Calu3 (cell line): ENCODE data around the gene ADAMTS9. TPM values are rescaled to one million over a fixed set of nuclear protein-coding genes. Genes with fewer than 3 reads are reported as not detected.

Experiments used
- BruUV-seq: library from RNA; stranded (reverse); fragments of 400-500 nt; replicated peaks from 2 replicates; lab custom pipeline; 2021; lab: Mats Ljungman, UMichigan
- CTCF ChIA-PET: fragments of 300-600 bp; sonication (Branson Sonifier 250); formaldehyde crosslinking; loops from one replicate; lab custom pipeline; 2022; ENCODE audit warnings: antibody characterized with exemption; lab: Charles Lee
- DNase-seq: peaks from one replicate; pipeline ENCODE4 v3.0.0; 2022
- H3K27ac Mint-ChIP-seq: one replicate; pipeline ENCODE4 v1.8.0; 2022; ENCODE audit warnings: mixed read lengths; ENCODE audit not compliant: unreplicated experiment
- H3K27me3 Mint-ChIP-seq: one replicate; pipeline ENCODE4 v1.8.0; 2022; ENCODE audit warnings: mixed read lengths; ENCODE audit not compliant: unreplicated experiment
- H3K36me3 Mint-ChIP-seq: one replicate; pipeline ENCODE4 v1.8.0; 2022; ENCODE audit warnings: mild to moderate bottlenecking, moderate library complexity, mixed read lengths; ENCODE audit not compliant: insufficient read depth, unreplicated experiment
- H3K4me1 Mint-ChIP-seq: one replicate; pipeline ENCODE4 v1.8.0; 2022; ENCODE audit warnings: mild to moderate bottlenecking, low read depth, mixed read lengths; ENCODE audit not compliant: unreplicated experiment
- H3K4me3 Mint-ChIP-seq: one replicate; pipeline ENCODE4 v1.8.0; 2022; ENCODE audit warnings: mild to moderate bottlenecking, low read depth, moderate library complexity, mixed read lengths; ENCODE audit not compliant: unreplicated experiment
- H3K9me3 Mint-ChIP-seq: one replicate; pipeline ENCODE4 v1.8.0; 2022; ENCODE audit warnings: low read depth, mixed read lengths; ENCODE audit not compliant: unreplicated experiment
- CTCF ChIP-seq: fragments of 200-600 bp; IDR thresholded peaks from one replicate; pipeline ENCODE4 v1.8.0; 2022; ENCODE audit warnings: antibody characterized with exemption; ENCODE audit not compliant: unreplicated experiment
- intact Hi-C: fragments of 100-400 bp; cut with micrococcal nuclease; formaldehyde crosslinking; loops from one replicate; pipeline ENCODE4 v1.10.0; 2022; ENCODE audit not compliant: unreplicated experiment
- total RNA-seq: library from RNA; stranded (reverse); gene quantifications from 2 replicates; pipeline ENCODE4 v1.2.3, GENCODE V29; 2022

Gene ADAMTS9
- total RNA-seq, 1 experiment from 2014 or later, result 54.6 TPM

- intact Hi-C loops, result loop anchor here (1.0 to 10.0 kb wide), 4 partner anchors 87 to 454 kb away; no protein-coding TSS in a partner anchor
- TF ChIP-seq CTCF, result peak; percentile 78
- Mint-ChIP-seq H3K27me3 (peaks cover 25% of the 10 kb centered on the region), H3K9me3 (no peaks in the 10 kb centered on the region), H3K27ac (no peak overlapping the region), H3K4me1 (no peaks in the 10 kb centered on the region), H3K4me3 (no peak overlapping the region), H3K36me3 (peaks cover 4% of the 10 kb centered on the region)
- DNase-seq, result peak; percentile 83
- CTCF ChIA-PET, result interaction anchor here (0.6 to 1.3 kb wide), 5 partner anchors 10 to 524 kb away, joined by 3 to 5 read pairs (median 3); no protein-coding TSS in a partner anchor
- no TSS peak for BruUV-seq
Measured at GRCh38 chr3:64484289-64484992, 203.4 kb downstream of the ADAMTS9 start.

- H3K36me3 Mint-ChIP-seq, result no peaks in the 10 kb centered on the region
- no peak overlapping the region for H3K4me3 Mint-ChIP-seq
- no peaks in the 10 kb centered on the region for H3K9me3 Mint-ChIP-seq
- intact Hi-C loops, result loop anchor here (5.0 to 10.0 kb wide), 3 partner anchors 86 to 299 kb away; no protein-coding TSS in a partner anchor
- no peak for TF ChIP-seq CTCF
- peaks cover 33% of the 10 kb centered on the region for H3K27me3 Mint-ChIP-seq
- no peak for DNase-seq
- no peak overlapping the region for H3K27ac Mint-ChIP-seq
- BruUV-seq, result no TSS peak
- H3K4me1 Mint-ChIP-seq, result no peaks in the 10 kb centered on the region
- CTCF ChIA-PET, result interaction anchor here (1.3 kb wide), 1 partner anchor 456 kb away, joined by 3 read pairs; no protein-coding TSS in a partner anchor
Measured at GRCh38 chr3:64483467-64483866, 204.3 kb downstream of the ADAMTS9 start.

DNA sequence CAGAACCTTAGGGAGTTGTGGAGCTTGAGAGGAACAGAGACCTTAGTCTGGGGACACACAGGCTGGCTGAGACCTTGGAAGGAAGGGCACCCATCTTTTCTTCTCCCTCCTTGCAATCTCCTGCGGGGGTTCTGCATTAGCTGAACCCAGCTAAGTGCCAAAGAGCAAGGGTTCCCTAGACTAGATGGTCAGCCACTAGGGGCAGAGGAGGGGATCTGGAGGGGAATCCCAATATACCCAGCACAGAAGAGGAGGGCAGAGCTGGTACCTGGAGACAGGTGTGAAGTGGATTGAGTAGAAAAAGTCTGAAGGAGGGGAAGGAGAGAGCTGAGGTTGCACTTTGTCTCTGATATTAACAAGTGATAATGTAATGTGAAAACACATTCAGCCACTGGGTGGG lies 212.8 kb downstream of the ADAMTS9 start:
- peaks cover 5% of the 10 kb centered on the region for H3K9me3 Mint-ChIP-seq
- no peaks in the 10 kb centered on the region for H3K4me1 Mint-ChIP-seq
- TF ChIP-seq CTCF, result no peak
- no peak overlapping the region for H3K4me3 Mint-ChIP-seq
- DNase-seq, result no peak
- CTCF ChIA-PET, result interaction anchor here (0.8 to 1.0 kb wide), 2 partner anchors 9 to 56 kb away, joined by 3 read pairs; no protein-coding TSS in a partner anchor
- no TSS peak for BruUV-seq
- H3K27ac Mint-ChIP-seq, result no peak overlapping the region
- peaks cover 77% of the 10 kb centered on the region for H3K27me3 Mint-ChIP-seq
- intact Hi-C loops, result no loop called here
- no peaks in the 10 kb centered on the region for H3K36me3 Mint-ChIP-seq

GRCh38 chr3:64473466-64473865 lies 214.3 kb downstream of the ADAMTS9 start:
- Mint-ChIP-seq H3K36me3 (no peaks in the 10 kb centered on the region), H3K9me3 (peaks cover 5% of the 10 kb centered on the region), H3K4me1 (no peaks in the 10 kb centered on the region), H3K4me3 (no peak overlapping the region), H3K27me3 (peaks cover 82% of the 10 kb centered on the region), H3K27ac (no peak overlapping the region)
- DNase-seq, result no peak
- CTCF ChIA-PET, result interaction anchor here (0.7 to 0.9 kb wide), 2 partner anchors 10 to 1125 kb away, joined by 3 to 4 read pairs; no protein-coding TSS in a partner anchor
- BruUV-seq, result no TSS peak
- TF ChIP-seq CTCF, result no peak
- intact Hi-C loops, result no loop called here
